ENCODE data around the gene SYNC.
"Not testable (repeated sequence)": the region's sequence is repeated elsewhere in the genome, so short reads cannot be mapped to it uniquely, and the experiment has no call there.

Gene SYNC

GRCh38 chr1:32642292-32642827, 60.2 kb downstream of the SYNC start:
- not testable (repeated sequence) for DNase-seq

GRCh38 chr1:32639489-32640075, 63.0 kb downstream of the SYNC start:
- DNase-seq = no peak

GRCh38 chr1:32636914-32637645, 65.5 kb downstream of the SYNC start:
- no peak for DNase-seq

GRCh38 chr1:32635508-32636277, 66.9 kb downstream of the SYNC start:
- DNase-seq = no peak

- DNase-seq = no peak
These were observed 69.7 kb downstream of the SYNC start for GRCh38 chr1:32632829-32633228.

GRCh38 chr1:32630173-32630572, 72.4 kb downstream of the SYNC start:
- not testable (repeated sequence) for DNase-seq

Data from hematopoietic multipotent progenitor cell treated with erythropoietin and hydrocortisone succinate and interleukin-3 and kit ligand, for 4 days (in vitro differentiated cells).